CD4-positive, alpha-beta memory T cell (primary cell): Measurements from ENCODE around the gene TMSB15C. TPM values are rescaled to one million over a fixed set of nuclear protein-coding genes. Genes with fewer than 3 reads are reported as not detected.
A peak's percentile ranks its signal among the peaks of the same experiment; 100 is the strongest.
"Not testable (repeated sequence)": the region's sequence is repeated elsewhere in the genome, so short reads cannot be mapped to it uniquely, and the experiment has no call there.

ENCODE experiments used
- CTCF ChIA-PET: fragments of 350-600 bp; sonication (Branson Sonifier 250); formaldehyde crosslinking; loops from one replicate; lab custom pipeline; 2021; ENCODE audit warnings: inconsistent platforms; ENCODE audit not compliant: partially characterized antibody; lab: Charles Lee
- POLR2A ChIA-PET: fragments of 350-600 bp; sonication (Branson Sonifier 250); formaldehyde crosslinking; loops from one replicate; lab custom pipeline; 2021; ENCODE audit not compliant: partially characterized antibody; lab: Charles Lee
- DNase-seq, 5 donors: peaks; one replicate each; pipeline versions ENCODE4 v3.0.0 to v3.0.0-alpha.2; 2020 to 2022; ENCODE audit warnings: mixed read lengths in 1 of 5
- H3K27ac ChIP-seq: one replicate; pipeline ENCODE4 v1.7.0; 2013; ENCODE audit warnings: low read depth, low read length
- H3K27me3 ChIP-seq: 2 replicates; pipeline ENCODE4 v1.7.0; 2013; ENCODE audit warnings: mild to moderate bottlenecking, low read length, moderate library complexity; ENCODE audit not compliant: insufficient read depth
- H3K36me3 ChIP-seq: 2 replicates; pipeline ENCODE4 v1.7.0; 2013; ENCODE audit warnings: mild to moderate bottlenecking, low read length, moderate library complexity; ENCODE audit not compliant: insufficient read depth
- H3K4me1 ChIP-seq: 2 replicates; pipeline ENCODE4 v1.7.0; 2013; ENCODE audit warnings: mild to moderate bottlenecking, low read length, moderate library complexity; ENCODE audit not compliant: insufficient read depth
- H3K4me3 ChIP-seq, 2 donors: one replicate each; pipeline ENCODE4 v1.7.0; 2013; ENCODE audit warnings: low read length in 2 of 2, mild to moderate bottlenecking in 1 of 2
- H3K9me3 ChIP-seq, 2 donors: one replicate each; pipeline ENCODE4 v1.7.0; 2013; ENCODE audit warnings: low read length in 2 of 2, control low read depth in 1 of 2; ENCODE audit not compliant: control insufficient read depth in 1 of 2
- H3K27ac Mint-ChIP-seq, 7 donors: one replicate each; pipeline ENCODE4 v1.8.0; 2020 to 2021; ENCODE audit warnings: mixed read lengths in 7 of 7, mild to moderate bottlenecking in 6 of 7, inconsistent platforms in 3 of 7, moderate library complexity in 3 of 7
- H3K27me3 Mint-ChIP-seq, 2 donors: one replicate each; pipeline ENCODE4 v1.8.0; 2020 to 2021; ENCODE audit warnings: mixed read lengths in 2 of 2
- H3K36me3 Mint-ChIP-seq, 2 donors: one replicate each; pipeline ENCODE4 v1.8.0; 2020 to 2021; ENCODE audit warnings: mixed read lengths in 2 of 2, inconsistent platforms in 1 of 2, mild to moderate bottlenecking in 1 of 2
- H3K4me1 Mint-ChIP-seq, 4 donors: one replicate each; pipeline ENCODE4 v1.8.0; 2020 to 2021; ENCODE audit warnings: mixed read lengths in 4 of 4, mild to moderate bottlenecking in 1 of 4
- H3K4me3 Mint-ChIP-seq, 8 donors: one replicate each; pipeline ENCODE4 v1.8.0; 2020 to 2021; ENCODE audit warnings: mixed read lengths in 8 of 8, mild to moderate bottlenecking in 7 of 8, moderate library complexity in 6 of 8, inconsistent platforms in 3 of 8
- H3K9me3 Mint-ChIP-seq, 8 donors: one replicate each; pipeline ENCODE4 v1.8.0; 2020 to 2021; ENCODE audit warnings: mixed read lengths in 8 of 8, mild to moderate bottlenecking in 5 of 8, inconsistent platforms in 3 of 8, moderate library complexity in 1 of 8
- intact Hi-C: fragments of 100-400 bp; cut with micrococcal nuclease; formaldehyde crosslinking; loops from one replicate; pipeline ENCODE4 v1.15.1; 2023
- polyA plus RNA-seq, 2 donors: library from polyadenylated mRNA; unstranded; fragments of 300-500 nt; fragmentation: Illumina TruSeq; gene quantifications; one replicate each; pipeline ENCODE4 v1.2.3, GENCODE V29; 2021
- total RNA-seq, 2 experiments: library from RNA; stranded (reverse); gene quantifications; one replicate each; pipeline ENCODE4 v1.2.3, GENCODE V29; 2021

The TMSB15C gene
- total and polyA plus RNA-seq, 4 experiments from 2014 or later = 0.41 to 3.6 (median 1.6) TPM

GRCh38 chrX:104110491-104111240 is 34.6 kb upstream of the TMSB15C start:
- intact Hi-C loops = loop anchor here (5.0 kb wide), 1 partner anchor 193 kb away; no protein-coding TSS in a partner anchor
- peaks cover 44% of the 10 kb centered on the region for H3K4me1 ChIP-seq
- H3K36me3 Mint-ChIP-seq = not testable (repeated sequence)

GRCh38 chrX:104108955-104109354 is 32.9 kb upstream of the TMSB15C start:
- Mint-ChIP-seq H3K4me1 (peaks cover 20 to 43% (median 32%) of the 10 kb centered on the region in 4 donors), H3K36me3 (peaks cover 0 to 2% of the 10 kb centered on the region in 2 donors), H3K9me3 (no peaks in the 10 kb centered on the region), H3K27me3 (no peaks in the 10 kb centered on the region), H3K27ac (peak overlapping the region in 6 of 7 donors; percentile 12 to 98 (median 40)), H3K4me3 (peak overlapping the region in 1 of 8 donors; percentile 53)
- Histone ChIP-seq H3K4me1 (peaks cover 44% of the 10 kb centered on the region), H3K4me3 (no peak overlapping the region), H3K36me3 (no peaks in the 10 kb centered on the region), H3K27me3 (no peaks in the 10 kb centered on the region), H3K9me3 (no peaks in the 10 kb centered on the region), H3K27ac (no peak overlapping the region)
- ChIA-PET CTCF (interaction anchor here (1.2 kb wide), 1 partner anchor 264 kb away, joined by 3 read pairs; no protein-coding TSS in a partner anchor), POLR2A (interaction anchor here (1.8 to 5.4 kb wide), 2 partner anchors 9 to 48 kb away, joined by 8 to 29 read pairs; partner anchors contain the start of gene SLC25A53)
- intact Hi-C loops = no loop called here
- DNase-seq = no peak

More at GRCh38 chrX:104110491-104111240, 34.6 kb upstream of the TMSB15C start:
- CTCF ChIA-PET = interaction anchor here (1.2 to 3.4 kb wide), 2 partner anchors 11 kb away, joined by 4 to 48 read pairs; no protein-coding TSS in a partner anchor
- not testable (repeated sequence) for H3K9me3 Mint-ChIP-seq, H3K9me3 ChIP-seq, H3K27me3 ChIP-seq, H3K36me3 ChIP-seq, H3K27me3 Mint-ChIP-seq, H3K4me3 ChIP-seq
- Mint-ChIP-seq H3K4me1 (peaks cover 20 to 43% (median 33%) of the 10 kb centered on the region in 4 donors), H3K27ac (peak overlapping the region; percentile 82 to 98 (median 88)), H3K4me3 (peak overlapping the region; percentile 48 to 89 (median 75))
- peak; percentile 38 to 51 (median 41) for DNase-seq
- H3K27ac ChIP-seq = peak overlapping the region; percentile 64
- POLR2A ChIA-PET = interaction anchor here (1.8 to 5.4 kb wide), 4 partner anchors 10 to 46 kb away, joined by 8 to 29 read pairs (median 22); partner anchors contain the start of gene SLC25A53

GRCh38 chrX:104105330-104106262 is 29.6 kb upstream of the TMSB15C start:
- no peaks in the 10 kb centered on the region for H3K36me3 ChIP-seq
- H3K27me3 ChIP-seq = no peaks in the 10 kb centered on the region
- H3K36me3 Mint-ChIP-seq = no peaks in the 10 kb centered on the region
- POLR2A ChIA-PET = no interaction called here
- no peak overlapping the region for H3K4me3 ChIP-seq
- CTCF ChIA-PET = interaction anchor here (1.2 kb wide), 1 partner anchor 31 kb away, joined by 6 read pairs; no protein-coding TSS in a partner anchor
- DNase-seq = no peak
- H3K27me3 Mint-ChIP-seq = no peaks in the 10 kb centered on the region
- H3K9me3 Mint-ChIP-seq = no peaks in the 10 kb centered on the region
- no peak overlapping the region for H3K27ac ChIP-seq
- no peak overlapping the region for H3K4me3 Mint-ChIP-seq
- H3K4me1 Mint-ChIP-seq = peaks cover 12 to 20% (median 19%) of the 10 kb centered on the region in 4 donors
- peaks cover 26% of the 10 kb centered on the region for H3K4me1 ChIP-seq
- H3K9me3 ChIP-seq = no peaks in the 10 kb centered on the region
- H3K27ac Mint-ChIP-seq = peak overlapping the region in 1 of 7 donors; percentile 38
- intact Hi-C loops = no loop called here

GRCh38 chrX:104104676-104105075 is 28.6 kb upstream of the TMSB15C start:
- no peaks in the 10 kb centered on the region for H3K27me3 Mint-ChIP-seq
- POLR2A ChIA-PET = no interaction called here
- peak overlapping the region in 1 of 7 donors; percentile 15 for H3K27ac Mint-ChIP-seq
- Histone ChIP-seq H3K36me3 (no peaks in the 10 kb centered on the region), H3K4me3 (no peak overlapping the region), H3K27ac (no peak overlapping the region), H3K4me1 (peaks cover 18% of the 10 kb centered on the region), H3K27me3 (no peaks in the 10 kb centered on the region), H3K9me3 (no peaks in the 10 kb centered on the region)
- H3K4me3 Mint-ChIP-seq = no peak overlapping the region
- no peak for DNase-seq
- no peaks in the 10 kb centered on the region for H3K36me3 Mint-ChIP-seq
- H3K9me3 Mint-ChIP-seq = no peaks in the 10 kb centered on the region
- CTCF ChIA-PET = interaction anchor here (1.1 kb wide), 1 partner anchor 9 kb away, joined by 4 read pairs; no protein-coding TSS in a partner anchor
- peaks cover 9 to 12% (median 11%) of the 10 kb centered on the region in 4 donors for H3K4me1 Mint-ChIP-seq
- intact Hi-C loops = no loop called here

GRCh38 chrX:104098919-104099318 is 22.9 kb upstream of the TMSB15C start:
- ChIA-PET CTCF (interaction anchor here (1.1 to 3.3 kb wide), 6 partner anchors 11 to 253 kb away, joined by 3 to 48 read pairs (median 4); partner anchors contain the start of gene ZCCHC18), POLR2A (interaction anchor here (1.0 to 3.8 kb wide), 2 partner anchors 12 to 38 kb away, joined by 3 to 29 read pairs; partner anchors contain the start of gene ZCCHC18)
- DNase-seq = no peak
- H3K9me3 Mint-ChIP-seq = no peaks in the 10 kb centered on the region
- Histone ChIP-seq H3K36me3 (no peaks in the 10 kb centered on the region), H3K27me3 (no peaks in the 10 kb centered on the region), H3K9me3 (no peaks in the 10 kb centered on the region), H3K4me3 (no peak overlapping the region), H3K27ac (no peak overlapping the region), H3K4me1 (peaks cover 3% of the 10 kb centered on the region)
- H3K27ac Mint-ChIP-seq = no peak overlapping the region
- H3K4me3 Mint-ChIP-seq = no peak overlapping the region
- H3K4me1 Mint-ChIP-seq = peaks cover 0 to 3% (median 2%) of the 10 kb centered on the region in 4 donors
- intact Hi-C loops = loop anchor here (1.0 kb wide), 2 partner anchors 14 to 37 kb away; no protein-coding TSS in a partner anchor
- H3K36me3 Mint-ChIP-seq = no peaks in the 10 kb centered on the region
- H3K27me3 Mint-ChIP-seq = peaks cover 0 to 3% of the 10 kb centered on the region in 2 donors

- H3K27ac Mint-ChIP-seq = no peak overlapping the region
- H3K27ac ChIP-seq = no peak overlapping the region
- POLR2A ChIA-PET = interaction anchor here (3.8 kb wide), 1 partner anchor 13 kb away, joined by 29 read pairs; the partner anchor contains the start of gene ZCCHC18
These were observed 22.2 kb upstream of the TMSB15C start for GRCh38 chrX:104098151-104098808.

More at GRCh38 chrX:104098151-104098808, 22.2 kb upstream of the TMSB15C start:
- peaks cover 3% of the 10 kb centered on the region for H3K4me1 ChIP-seq
- H3K36me3 ChIP-seq = no peaks in the 10 kb centered on the region
- CTCF ChIA-PET = interaction anchor here (1.1 to 3.3 kb wide), 5 partner anchors 12 to 253 kb away, joined by 3 to 48 read pairs (median 4); partner anchors contain the start of gene ZCCHC18
- Mint-ChIP-seq H3K4me1 (peaks cover 0 to 3% (median 2%) of the 10 kb centered on the region in 4 donors), H3K4me3 (no peak overlapping the region), H3K9me3 (no peaks in the 10 kb centered on the region), H3K36me3 (no peaks in the 10 kb centered on the region), H3K27me3 (peaks cover 0 to 4% of the 10 kb centered on the region in 2 donors)
- H3K9me3 ChIP-seq = no peaks in the 10 kb centered on the region
- H3K27me3 ChIP-seq = no peaks in the 10 kb centered on the region
- intact Hi-C loops = loop anchor here (1.0 kb wide), 2 partner anchors 15 to 38 kb away; no protein-coding TSS in a partner anchor
- no peak overlapping the region for H3K4me3 ChIP-seq
- peak; percentile 54 to 62 (median 60) for DNase-seq
